Measurements from ENCODE around the gene CCDC175. TPM values are rescaled to one million over a fixed set of nuclear protein-coding genes. Genes with fewer than 3 reads are reported as not detected.

Gene CCDC175
- total RNA-seq, 1 donor from 2014 or later, result not detected

GRCh38 chr14:59565087-59565486 lies 11.5 kb downstream of the CCDC175 start:
- TF ChIP-seq, protein P1, sequence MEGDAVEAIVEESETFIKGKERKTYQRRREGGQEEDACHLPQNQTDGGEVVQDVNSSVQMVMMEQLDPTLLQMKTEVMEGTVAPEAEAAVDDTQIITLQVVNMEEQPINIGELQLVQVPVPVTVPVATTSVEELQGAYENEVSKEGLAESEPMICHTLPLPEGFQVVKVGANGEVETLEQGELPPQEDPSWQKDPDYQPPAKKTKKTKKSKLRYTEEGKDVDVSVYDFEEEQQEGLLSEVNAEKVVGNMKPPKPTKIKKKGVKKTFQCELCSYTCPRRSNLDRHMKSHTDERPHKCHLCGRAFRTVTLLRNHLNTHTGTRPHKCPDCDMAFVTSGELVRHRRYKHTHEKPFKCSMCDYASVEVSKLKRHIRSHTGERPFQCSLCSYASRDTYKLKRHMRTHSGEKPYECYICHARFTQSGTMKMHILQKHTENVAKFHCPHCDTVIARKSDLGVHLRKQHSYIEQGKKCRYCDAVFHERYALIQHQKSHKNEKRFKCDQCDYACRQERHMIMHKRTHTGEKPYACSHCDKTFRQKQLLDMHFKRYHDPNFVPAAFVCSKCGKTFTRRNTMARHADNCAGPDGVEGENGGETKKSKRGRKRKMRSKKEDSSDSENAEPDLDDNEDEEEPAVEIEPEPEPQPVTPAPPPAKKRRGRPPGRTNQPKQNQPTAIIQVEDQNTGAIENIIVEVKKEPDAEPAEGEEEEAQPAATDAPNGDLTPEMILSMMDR (IDR thresholded peaks at IDR 0.05; ENCODE audit: insufficient read depth, low read length, poor library complexity, severe bottlenecking), result no peak
- no peaks in the 10 kb centered on the region for H3K36me3 ChIP-seq (ENCODE audit: control insufficient read depth, insufficient read depth, low read length)
- H3K27me3 ChIP-seq (ENCODE audit: control insufficient read depth, insufficient read depth, low read length), result no peaks in the 10 kb centered on the region
- no peak for DNase-seq (ENCODE audit: low read depth)
- H3K4me3 ChIP-seq (ENCODE audit: low read depth, low read length), result no peak overlapping the region

DNA sequence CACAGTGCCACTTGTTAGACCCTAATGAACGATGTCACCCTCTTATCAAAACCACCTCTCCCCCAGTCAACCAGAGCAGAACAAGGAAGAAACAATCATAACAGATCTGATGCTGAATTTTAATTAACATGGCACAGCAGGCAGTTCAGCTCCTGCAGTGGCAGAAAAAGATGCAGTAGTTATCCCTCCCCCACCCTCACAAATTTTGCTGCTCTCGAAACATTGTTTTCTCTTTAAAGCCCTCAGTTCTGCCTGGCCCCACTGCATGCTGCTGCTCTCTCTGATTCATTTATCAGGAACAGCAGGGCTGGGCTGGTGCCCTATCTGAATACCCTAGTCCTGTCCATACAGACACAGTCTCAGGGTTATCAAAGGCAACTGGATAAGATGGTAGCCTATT lies 12.2 kb downstream of the CCDC175 start:
- H3K36me3 ChIP-seq (ENCODE audit: control insufficient read depth, insufficient read depth, low read length), result no peaks in the 10 kb centered on the region
- H3K27me3 ChIP-seq (ENCODE audit: control insufficient read depth, insufficient read depth, low read length), result no peaks in the 10 kb centered on the region
- no peak for DNase-seq (ENCODE audit: low read depth)
- H3K4me3 ChIP-seq (ENCODE audit: low read depth, low read length), result no peak overlapping the region
- TF ChIP-seq, protein P1 (IDR thresholded peaks at IDR 0.05; ENCODE audit: insufficient read depth, low read length, poor library complexity, severe bottlenecking), result no peak

- Histone ChIP-seq H3K27me3 (ENCODE audit: control insufficient read depth, insufficient read depth, low read length) (no peaks in the 10 kb centered on the region), H3K36me3 (ENCODE audit: control insufficient read depth, insufficient read depth, low read length) (no peaks in the 10 kb centered on the region), H3K4me3 (ENCODE audit: low read depth, low read length) (no peak overlapping the region)
- TF ChIP-seq, protein P1 (IDR thresholded peaks at IDR 0.05; ENCODE audit: insufficient read depth, low read length, poor library complexity, severe bottlenecking), result no peak
- no peak for DNase-seq (ENCODE audit: low read depth)
Measured at GRCh38 chr14:59547310-59547709, 29.3 kb downstream of the CCDC175 start.

DNA sequence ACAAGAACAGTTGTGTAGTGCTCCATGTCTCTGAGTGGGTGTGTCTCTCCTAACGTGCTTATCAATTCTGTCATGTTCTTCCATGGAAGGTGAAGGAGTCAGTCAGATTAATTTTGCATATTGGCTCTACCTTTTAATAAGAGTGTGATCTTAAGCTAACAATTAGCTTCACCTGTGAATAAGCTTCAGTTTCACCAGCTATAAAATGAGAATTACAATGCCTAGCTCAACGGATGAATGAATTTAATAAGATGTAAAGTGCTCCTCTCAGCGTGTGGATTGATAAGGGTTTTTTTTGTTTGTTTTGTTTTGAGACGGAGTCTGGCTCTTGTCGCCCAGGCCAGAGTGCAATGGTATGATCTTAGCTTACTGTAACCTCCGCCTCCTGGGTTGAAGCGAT lies 32.7 kb downstream of the CCDC175 start:
- no peaks in the 10 kb centered on the region for H3K27me3 ChIP-seq (ENCODE audit: control insufficient read depth, insufficient read depth, low read length)
- TF ChIP-seq, protein P1 (IDR thresholded peaks at IDR 0.05; ENCODE audit: insufficient read depth, low read length, poor library complexity, severe bottlenecking), result no peak
- H3K4me3 ChIP-seq (ENCODE audit: low read depth, low read length), result no peak overlapping the region
- no peak for DNase-seq (ENCODE audit: low read depth)
- H3K36me3 ChIP-seq (ENCODE audit: control insufficient read depth, insufficient read depth, low read length), result no peaks in the 10 kb centered on the region

GRCh38 chr14:59541731-59542130 lies 34.9 kb downstream of the CCDC175 start:
- H3K4me3 ChIP-seq (ENCODE audit: low read depth, low read length), result no peak overlapping the region
- TF ChIP-seq, protein P1 (IDR thresholded peaks at IDR 0.05; ENCODE audit: insufficient read depth, low read length, poor library complexity, severe bottlenecking), result no peak
- no peak for DNase-seq (ENCODE audit: low read depth)
- no peaks in the 10 kb centered on the region for H3K27me3 ChIP-seq (ENCODE audit: control insufficient read depth, insufficient read depth, low read length)
- H3K36me3 ChIP-seq (ENCODE audit: control insufficient read depth, insufficient read depth, low read length), result no peaks in the 10 kb centered on the region

GRCh38 chr14:59540852-59541251 lies 35.8 kb downstream of the CCDC175 start:
- H3K27me3 ChIP-seq (ENCODE audit: control insufficient read depth, insufficient read depth, low read length), result no peaks in the 10 kb centered on the region
- TF ChIP-seq, protein P1 (IDR thresholded peaks at IDR 0.05; ENCODE audit: insufficient read depth, low read length, poor library complexity, severe bottlenecking), result no peak
- no peak overlapping the region for H3K4me3 ChIP-seq (ENCODE audit: low read depth, low read length)
- H3K36me3 ChIP-seq (ENCODE audit: control insufficient read depth, insufficient read depth, low read length), result no peaks in the 10 kb centered on the region
- no peak for DNase-seq (ENCODE audit: low read depth)

Measured in kidney epithelial cell (primary cell).